Glutamatergic neuron (in vitro differentiated cells): ENCODE measurements around the gene FOXA2. TPM values are rescaled to one million over a fixed set of nuclear protein-coding genes. Genes with fewer than 3 reads are reported as not detected.
A peak's percentile ranks its signal among the peaks of the same experiment; 100 is the strongest.
"Not testable (repeated sequence)": the region's sequence is repeated elsewhere in the genome, so short reads cannot be mapped to it uniquely, and the experiment has no call there.

ENCODE experiments used
- DNase-seq: peaks from one replicate; pipeline ENCODE4 v3.0.0; 2022
- H3K27ac Mint-ChIP-seq: one replicate; pipeline ENCODE4 v1.8.0; 2020; ENCODE audit warnings: mild to moderate bottlenecking, mixed read lengths, inconsistent platforms; ENCODE audit not compliant: unreplicated experiment
- H3K27me3 Mint-ChIP-seq: one replicate; pipeline ENCODE4 v1.8.0; 2020; ENCODE audit warnings: mild to moderate bottlenecking, moderate library complexity, mixed read lengths, inconsistent platforms; ENCODE audit not compliant: unreplicated experiment
- H3K36me3 Mint-ChIP-seq: one replicate; pipeline ENCODE4 v1.8.0; 2020; ENCODE audit warnings: mild to moderate bottlenecking, mixed read lengths, inconsistent platforms; ENCODE audit not compliant: unreplicated experiment
- H3K4me1 Mint-ChIP-seq: one replicate; pipeline ENCODE4 v1.8.0; 2020; ENCODE audit warnings: mild to moderate bottlenecking, low read depth, mixed read lengths, inconsistent platforms; ENCODE audit not compliant: unreplicated experiment
- H3K4me3 Mint-ChIP-seq: one replicate; pipeline ENCODE4 v1.8.0; 2020; ENCODE audit warnings: mild to moderate bottlenecking, mixed read lengths, inconsistent platforms; ENCODE audit not compliant: unreplicated experiment
- H3K9me3 Mint-ChIP-seq: one replicate; pipeline ENCODE4 v1.8.0; 2020; ENCODE audit warnings: mild to moderate bottlenecking, moderate library complexity, mixed read lengths, inconsistent platforms; ENCODE audit not compliant: unreplicated experiment
- total RNA-seq: library from RNA; stranded (reverse); fragmentation: NEBNext Ultra II Directional; extraction: Animal tissue kit (Norgen Biotek cat#: 25700); gene quantifications from one replicate; pipeline ENCODE4 v1.2.1, GENCODE V29; 2021; ENCODE audit not compliant: unreplicated experiment
- TF ChIP-seq, protein P1 (sequence below): fragments of 200-600 bp; sonication (generic); IDR thresholded peaks from one replicate; pipeline ENCODE4 v1.5.0; 2021; ENCODE audit not compliant: partially characterized antibody, unreplicated experiment

Gene FOXA2
- total RNA-seq, 1 donor from 2014 or later: not detected

DNA sequence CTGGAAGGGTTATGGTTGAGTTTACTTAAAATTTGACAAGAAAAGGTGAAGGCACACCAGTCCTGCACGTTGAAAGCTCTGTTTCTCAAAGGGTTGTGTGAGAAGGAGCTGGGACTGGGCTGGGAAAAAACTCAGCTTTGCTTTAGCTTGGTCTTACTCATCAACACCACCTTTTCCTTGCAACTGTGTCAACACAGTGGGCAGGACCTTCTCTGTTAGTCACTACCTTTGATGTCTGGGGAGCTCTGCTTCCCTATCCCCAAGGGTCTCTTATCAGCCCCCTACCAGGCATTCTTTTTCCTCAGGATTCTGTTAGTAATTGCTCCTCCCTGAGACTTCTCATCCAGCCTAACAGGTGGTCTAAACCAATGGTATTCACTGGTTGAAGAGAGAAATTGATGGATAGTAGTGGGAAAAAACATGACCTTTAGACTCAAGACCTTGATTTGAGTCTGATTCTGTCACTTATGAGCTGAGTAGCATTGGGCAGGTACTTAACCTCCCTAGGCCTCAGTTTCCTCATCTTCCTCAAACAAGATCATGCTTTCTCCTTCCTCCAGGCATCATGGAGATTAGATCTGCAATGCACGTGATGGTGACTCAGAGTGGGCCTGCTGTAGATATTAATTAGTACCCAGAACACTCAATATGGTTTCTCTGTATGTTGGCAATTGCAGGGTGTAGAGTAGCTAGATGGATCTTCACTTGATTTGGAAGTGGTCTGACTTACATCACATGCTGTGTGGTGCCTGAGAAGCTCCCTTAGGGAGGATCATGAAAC is 17.2 kb upstream of the FOXA2 start:
- no peaks in the 10 kb centered on the region for H3K9me3 Mint-ChIP-seq
- H3K27me3 Mint-ChIP-seq: peaks cover 6% of the 10 kb centered on the region
- TF ChIP-seq, protein P1, sequence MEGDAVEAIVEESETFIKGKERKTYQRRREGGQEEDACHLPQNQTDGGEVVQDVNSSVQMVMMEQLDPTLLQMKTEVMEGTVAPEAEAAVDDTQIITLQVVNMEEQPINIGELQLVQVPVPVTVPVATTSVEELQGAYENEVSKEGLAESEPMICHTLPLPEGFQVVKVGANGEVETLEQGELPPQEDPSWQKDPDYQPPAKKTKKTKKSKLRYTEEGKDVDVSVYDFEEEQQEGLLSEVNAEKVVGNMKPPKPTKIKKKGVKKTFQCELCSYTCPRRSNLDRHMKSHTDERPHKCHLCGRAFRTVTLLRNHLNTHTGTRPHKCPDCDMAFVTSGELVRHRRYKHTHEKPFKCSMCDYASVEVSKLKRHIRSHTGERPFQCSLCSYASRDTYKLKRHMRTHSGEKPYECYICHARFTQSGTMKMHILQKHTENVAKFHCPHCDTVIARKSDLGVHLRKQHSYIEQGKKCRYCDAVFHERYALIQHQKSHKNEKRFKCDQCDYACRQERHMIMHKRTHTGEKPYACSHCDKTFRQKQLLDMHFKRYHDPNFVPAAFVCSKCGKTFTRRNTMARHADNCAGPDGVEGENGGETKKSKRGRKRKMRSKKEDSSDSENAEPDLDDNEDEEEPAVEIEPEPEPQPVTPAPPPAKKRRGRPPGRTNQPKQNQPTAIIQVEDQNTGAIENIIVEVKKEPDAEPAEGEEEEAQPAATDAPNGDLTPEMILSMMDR: no peak
- H3K27ac Mint-ChIP-seq: no peak overlapping the region
- no peaks in the 10 kb centered on the region for H3K36me3 Mint-ChIP-seq
- H3K4me3 Mint-ChIP-seq: no peak overlapping the region
- H3K4me1 Mint-ChIP-seq: no peaks in the 10 kb centered on the region
- no peak for DNase-seq

- H3K27me3 Mint-ChIP-seq, H3K9me3 Mint-ChIP-seq, H3K4me1 Mint-ChIP-seq, DNase-seq, H3K27ac Mint-ChIP-seq, H3K36me3 Mint-ChIP-seq, H3K4me3 Mint-ChIP-seq: not testable (repeated sequence)
Observed at GRCh38 chr20:22599258-22599657, 14.9 kb upstream of the FOXA2 start.

GRCh38 chr20:22597303-22597702 is 12.9 kb upstream of the FOXA2 start:
- DNase-seq: no peak
- Mint-ChIP-seq H3K36me3 (no peaks in the 10 kb centered on the region), H3K27me3 (peaks cover 4% of the 10 kb centered on the region), H3K4me1 (no peaks in the 10 kb centered on the region), H3K9me3 (no peaks in the 10 kb centered on the region), H3K4me3 (no peak overlapping the region), H3K27ac (no peak overlapping the region)
- TF ChIP-seq, protein P1: no peak

DNA sequence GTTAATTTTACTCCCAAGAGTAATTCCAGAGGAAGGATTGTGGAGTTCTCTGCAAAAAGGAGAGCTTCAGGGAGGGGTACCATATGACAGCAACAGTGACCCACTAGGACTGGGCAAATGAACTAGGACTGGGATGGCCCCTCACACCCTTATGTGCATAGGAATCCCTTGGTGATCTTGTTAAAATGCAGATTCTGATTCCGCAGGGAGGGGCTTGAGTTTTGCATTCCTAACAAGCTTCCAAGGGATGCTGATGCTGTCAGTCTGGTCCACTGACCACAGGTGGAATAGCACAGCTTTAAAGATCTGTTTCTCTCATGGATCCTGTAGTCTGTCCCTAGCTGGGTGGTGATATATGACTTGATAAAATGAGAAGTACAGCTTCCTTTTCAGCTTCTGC is 6.3 kb upstream of the FOXA2 start:
- Mint-ChIP-seq H3K36me3 (no peaks in the 10 kb centered on the region), H3K9me3 (no peaks in the 10 kb centered on the region), H3K4me3 (no peak overlapping the region), H3K27me3 (peaks cover 21% of the 10 kb centered on the region), H3K4me1 (no peaks in the 10 kb centered on the region), H3K27ac (no peak overlapping the region)
- no peak for DNase-seq
- TF ChIP-seq, protein P1: no peak

DNA sequence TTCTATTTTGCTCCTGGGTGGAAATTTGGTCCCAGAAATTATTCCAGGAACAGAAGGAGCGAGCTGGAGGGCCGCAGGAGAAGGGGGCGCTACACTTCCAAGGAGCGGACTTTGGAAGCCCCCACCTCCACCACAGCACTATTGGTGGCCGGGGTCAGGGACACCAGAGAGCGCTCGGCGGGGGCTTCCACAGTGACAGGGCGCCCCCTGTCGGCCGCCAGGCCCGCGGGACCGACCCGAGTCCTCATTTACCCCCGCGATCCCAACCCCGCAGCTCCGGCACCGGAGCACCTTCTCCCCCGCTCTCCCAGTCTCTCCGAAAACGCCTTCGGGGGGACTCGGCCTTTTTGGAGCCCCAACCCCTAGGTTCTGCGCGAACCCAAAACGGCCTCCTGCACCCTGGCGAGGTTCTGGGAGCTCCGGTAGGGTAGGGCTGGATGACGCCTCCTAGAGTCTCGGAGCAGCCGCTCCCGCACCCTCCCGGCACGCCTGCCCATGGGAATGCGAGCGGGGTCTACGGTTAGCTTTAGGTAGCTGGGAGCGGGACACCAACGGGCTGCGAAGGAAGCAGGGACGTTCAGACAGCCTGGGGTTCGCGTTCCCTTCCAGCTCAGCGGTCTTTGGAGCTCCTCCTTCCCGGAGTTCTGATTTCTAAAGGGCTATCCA is 2.4 kb upstream of the FOXA2 start:
- peaks cover 2% of the 10 kb centered on the region for H3K4me1 Mint-ChIP-seq
- H3K9me3 Mint-ChIP-seq: peaks cover 2% of the 10 kb centered on the region
- DNase-seq: peak; percentile 60
- H3K4me3 Mint-ChIP-seq: peak overlapping the region; percentile 25
- H3K36me3 Mint-ChIP-seq: no peaks in the 10 kb centered on the region
- H3K27me3 Mint-ChIP-seq: peaks cover 33% of the 10 kb centered on the region
- TF ChIP-seq, protein P1: peak; percentile 78
- H3K27ac Mint-ChIP-seq: no peak overlapping the region
